Body of pancreas (tissue), 4 donors: ENCODE data around the gene TTLL9. TPM values are rescaled to one million over a fixed set of nuclear protein-coding genes. Genes with fewer than 3 reads are reported as not detected.

ENCODE experiments used
- ATAC-seq: fragments of 150-250 bp; one replicate; pipeline ENCODE4 v1.9.1; 2016
- DNase-seq, 4 donors: peaks; one replicate each; pipeline ENCODE4 v3.0.0-alpha.2; 2019
- H3K27ac ChIP-seq, 4 donors: fragments of 200-600 bp; sonication (generic); 1 replicate in 3 of 4; 2 replicates in 1 of 4; pipeline versions ENCODE4 v1.5.1 to v1.6.1; 2016 to 2019; ENCODE audit warnings: mild to moderate bottlenecking in 1 of 4, mixed read lengths in 1 of 4, moderate library complexity in 1 of 4
- H3K27me3 ChIP-seq, 2 donors: fragments of 200-600 bp; sonication (generic); one replicate each; pipeline ENCODE4 v1.6.0; 2016; ENCODE audit warnings: mild to moderate bottlenecking in 1 of 2
- H3K36me3 ChIP-seq, 2 donors: fragments of 200-600 bp; sonication (generic); replicated peaks in 1 of 2; 2 replicates each; pipeline ENCODE4 v1.5.1; 2016; ENCODE audit warnings: low read depth in 2 of 2; ENCODE audit not compliant: insufficient read depth in 1 of 2
- H3K4me1 ChIP-seq: fragments of 200-600 bp; sonication (generic); one replicate; pipeline ENCODE4 v1.6.0; 2016
- H3K4me3 ChIP-seq, 2 donors: fragments of 200-600 bp; sonication (generic); 1 replicate in 1 of 2; 2 replicates in 1 of 2; pipeline ENCODE4 v1.5.1; 2016 to 2019
- H3K9me3 ChIP-seq, 3 donors: fragments of 200-600 bp; sonication (generic); 1 replicate in 2 of 3; 2 replicates in 1 of 3; pipeline ENCODE4 v1.5.1; 2016
- CTCF ChIP-seq, 7 experiments: fragments of 450-650 bp in 4 of 7; fragments of 200-600 bp in 3 of 7; sonication (generic) in 3 of 7; IDR thresholded peaks; one replicate each; pipeline ENCODE4 v1.5.1; 2016 to 2019; ENCODE audit warnings: antibody characterized with exemption in 7 of 7
- POLR2A ChIP-seq, 3 donors: fragments of 450-650 bp; IDR thresholded peaks; one replicate each; pipeline ENCODE4 v1.6.1; 2016; ENCODE audit warnings: antibody characterized with exemption in 3 of 3, mild to moderate bottlenecking in 2 of 3
- WGBS, 2 donors: methylation state at CpG; one replicate each; pipeline ENCODE4 v1.1.5; 2017; 5-methylcytosine and 5-hydroxymethylcytosine counted together
- intact Hi-C: fragments of 100-400 bp; cut with DNase I; formaldehyde crosslinking; loops from one replicate; pipeline ENCODE4 v1.15.1; 2023
- total RNA-seq, 2 donors: library from RNA; depleted of rRNA; stranded (reverse); fragments of >200 nt; gene quantifications; one replicate each; pipeline ENCODE4 v1.1.0, GENCODE V29; 2016

The TTLL9 gene
- total RNA-seq, 2 donors from 2014 or later: 0.52 to 0.99 TPM

- no peaks in the 10 kb centered on the region for H3K9me3 ChIP-seq
- H3K36me3 ChIP-seq: no peaks in the 10 kb centered on the region
- H3K4me3 ChIP-seq: no peak overlapping the region
- DNase-seq (no peak), ATAC-seq (no peak)
- no peak for TF ChIP-seq CTCF (IDR thresholded peaks at IDR 0.05)
- no peak for TF ChIP-seq POLR2A (IDR thresholded peaks at IDR 0.05)
- no peak overlapping the region for H3K27ac ChIP-seq
- intact Hi-C loops: no loop called here
- H3K27me3 ChIP-seq: peaks cover 0 to 6% of the 10 kb centered on the region in 2 donors
- no peaks in the 10 kb centered on the region for H3K4me1 ChIP-seq
- WGBS, 2 donors: 40 to 45% methylated on average over 5 of the region's 5 CpGs
Measured at GRCh38 chr20:31969991-31970390, 99.6 kb downstream of the TTLL9 start.

GRCh38 chr20:31972471-31973021, 102.1 kb downstream of the TTLL9 start:
- ATAC-seq: no peak
- no peak for DNase-seq
- Histone ChIP-seq H3K9me3 (no peaks in the 10 kb centered on the region), H3K36me3 (no peaks in the 10 kb centered on the region), H3K27ac (no peak overlapping the region), H3K4me1 (no peaks in the 10 kb centered on the region), H3K27me3 (no peaks in the 10 kb centered on the region), H3K4me3 (no peak overlapping the region)
- TF ChIP-seq POLR2A (IDR thresholded peaks at IDR 0.05) (no peak), CTCF (IDR thresholded peaks at IDR 0.05) (no peak)
- intact Hi-C loops: no loop called here
- 21 to 31% methylated on average over 3 to 4 of the region's 4 CpGs for WGBS, 2 donors

GRCh38 chr20:31974296-31974695, 103.9 kb downstream of the TTLL9 start:
- no peaks in the 10 kb centered on the region for H3K36me3 ChIP-seq
- no peak for DNase-seq
- no peaks in the 10 kb centered on the region for H3K4me1 ChIP-seq
- intact Hi-C loops: no loop called here
- no peaks in the 10 kb centered on the region for H3K9me3 ChIP-seq
- H3K27me3 ChIP-seq: no peaks in the 10 kb centered on the region
- ATAC-seq: no peak
- WGBS, 2 donors: 55 to 62% methylated on average over 2 of the region's 2 CpGs
- no peak overlapping the region for H3K27ac ChIP-seq
- no peak for TF ChIP-seq CTCF (IDR thresholded peaks at IDR 0.05)
- no peak for TF ChIP-seq POLR2A (IDR thresholded peaks at IDR 0.05)
- no peak overlapping the region for H3K4me3 ChIP-seq

- intact Hi-C loops: no loop called here
- no peak for ATAC-seq
Measured at GRCh38 chr20:31974951-31975487, 104.6 kb downstream of the TTLL9 start.

More at GRCh38 chr20:31974951-31975487, 104.6 kb downstream of the TTLL9 start:
- no peak overlapping the region for H3K4me3 ChIP-seq
- H3K9me3 ChIP-seq: no peaks in the 10 kb centered on the region
- no peak for DNase-seq
- no peaks in the 10 kb centered on the region for H3K4me1 ChIP-seq
- WGBS, 2 donors: 13 to 22% methylated on average over 10 of the region's 10 CpGs
- no peaks in the 10 kb centered on the region for H3K36me3 ChIP-seq
- H3K27me3 ChIP-seq: no peaks in the 10 kb centered on the region
- TF ChIP-seq CTCF (IDR thresholded peaks at IDR 0.05) (no peak), POLR2A (IDR thresholded peaks at IDR 0.05) (no peak)
- H3K27ac ChIP-seq: no peak overlapping the region
